ENCODE data around the gene CLMN. TPM values are rescaled to one million over a fixed set of nuclear protein-coding genes. Genes with fewer than 3 reads are reported as not detected.

CLMN gene
- total and polyA plus RNA-seq, 8 donors = 17.4 to 78.1 (median 59.8) TPM

- intact Hi-C loops (cut with DNase I) = no loop called here
- Histone ChIP-seq H3K9me3 (no peaks in the 10 kb centered on the region), H3K27ac (peak overlapping the region in 2 of 4 donors; percentile 84 to 85), H3K36me3 (no peaks in the 10 kb centered on the region), H3K4me1 (peaks cover 22 to 58% (median 31%) of the 10 kb centered on the region in 3 donors), H3K4me3 (no peak overlapping the region), H3K27me3 (no peaks in the 10 kb centered on the region)
- 88 to 91% methylated on average over 7 of the region's 7 CpGs for WGBS, 2 donors
- no peak for FAIRE-seq
- no peak for TF ChIP-seq CTCF (IDR thresholded peaks at IDR 0.05)
- no peak for ATAC-seq
- no peak for DNase-seq
Measured at GRCh38 chr14:95250936-95251335, 68.8 kb downstream of the CLMN start.

GRCh38 chr14:95250140-95250769 lies 69.5 kb downstream of the CLMN start:
- peak overlapping the region; percentile 13 to 85 (median 54) for H3K27ac ChIP-seq
- no peaks in the 10 kb centered on the region for H3K9me3 ChIP-seq
- TF ChIP-seq CTCF (IDR thresholded peaks at IDR 0.05) = no peak
- DNase-seq = no peak
- no peak for FAIRE-seq
- peaks cover 22 to 51% (median 31%) of the 10 kb centered on the region in 3 donors for H3K4me1 ChIP-seq
- no peak overlapping the region for H3K4me3 ChIP-seq
- ATAC-seq = no peak
- no peaks in the 10 kb centered on the region for H3K36me3 ChIP-seq
- H3K27me3 ChIP-seq = no peaks in the 10 kb centered on the region
- 76 to 79% methylated on average over 5 of the region's 5 CpGs for WGBS, 2 donors
- intact Hi-C loops (cut with DNase I) = no loop called here

GRCh38 chr14:95248432-95248831 lies 71.3 kb downstream of the CLMN start:
- ATAC-seq (no peak), DNase-seq (no peak), FAIRE-seq (no peak)
- Histone ChIP-seq H3K9me3 (no peaks in the 10 kb centered on the region), H3K27ac (peak overlapping the region in 2 of 4 donors; percentile 84 to 85), H3K4me1 (peaks cover 22 to 44% (median 31%) of the 10 kb centered on the region in 3 donors), H3K4me3 (no peak overlapping the region), H3K36me3 (no peaks in the 10 kb centered on the region), H3K27me3 (no peaks in the 10 kb centered on the region)
- no peak for TF ChIP-seq CTCF (IDR thresholded peaks at IDR 0.05)
- 52 to 56% methylated on average over 6 of the region's 6 CpGs for WGBS, 2 donors
- intact Hi-C loops (cut with DNase I) = no loop called here

GRCh38 chr14:95246870-95247269 lies 72.8 kb downstream of the CLMN start:
- FAIRE-seq = no peak
- ATAC-seq = no peak
- Histone ChIP-seq H3K27me3 (no peaks in the 10 kb centered on the region), H3K36me3 (no peaks in the 10 kb centered on the region), H3K4me1 (peaks cover 15 to 37% (median 27%) of the 10 kb centered on the region in 3 donors), H3K4me3 (no peak overlapping the region), H3K9me3 (no peaks in the 10 kb centered on the region), H3K27ac (peak overlapping the region in 1 of 4 donors; percentile 33)
- no peak for TF ChIP-seq CTCF (IDR thresholded peaks at IDR 0.05)
- intact Hi-C loops (cut with DNase I) = no loop called here
- peak in 1 of 6 donors; percentile 10 for DNase-seq

GRCh38 chr14:95245334-95245733 lies 74.4 kb downstream of the CLMN start:
- DNase-seq (no peak), ATAC-seq (no peak), FAIRE-seq (no peak)
- Histone ChIP-seq H3K27me3 (no peaks in the 10 kb centered on the region), H3K4me3 (no peak overlapping the region), H3K9me3 (no peaks in the 10 kb centered on the region), H3K36me3 (no peaks in the 10 kb centered on the region), H3K27ac (no peak overlapping the region), H3K4me1 (peaks cover 22 to 42% (median 37%) of the 10 kb centered on the region in 3 donors)
- 96 to 100% methylated on average over 2 of the region's 2 CpGs for WGBS, 2 donors
- intact Hi-C loops (cut with DNase I) = no loop called here
- TF ChIP-seq CTCF (IDR thresholded peaks at IDR 0.05) = no peak
